Activated naive CD8-positive, alpha-beta T cell treated with anti-CD3 and anti-CD28 coated beads for 36 hours (primary cell): Measurements from ENCODE around the gene SYNGR1. TPM values are rescaled to one million over a fixed set of nuclear protein-coding genes. Genes with fewer than 3 reads are reported as not detected.

Experiments
- DNase-seq: peaks from one replicate; pipeline ENCODE4 v3.0.0; 2021
- H3K27ac Mint-ChIP-seq: one replicate; pipeline ENCODE4 v1.8.0; 2022; ENCODE audit warnings: mild to moderate bottlenecking, moderate library complexity, mixed read lengths
- H3K27me3 Mint-ChIP-seq: one replicate; pipeline ENCODE4 v1.8.0; 2022; ENCODE audit warnings: mild to moderate bottlenecking, mixed read lengths
- H3K36me3 Mint-ChIP-seq: one replicate; pipeline ENCODE4 v1.8.0; 2021; ENCODE audit warnings: mild to moderate bottlenecking, mixed read lengths
- H3K4me1 Mint-ChIP-seq: one replicate; pipeline ENCODE4 v1.8.0; 2021; ENCODE audit warnings: mixed read lengths
- H3K4me3 Mint-ChIP-seq: one replicate; pipeline ENCODE4 v1.8.0; 2022; ENCODE audit warnings: mild to moderate bottlenecking, moderate library complexity, mixed read lengths
- H3K9me3 Mint-ChIP-seq: one replicate; pipeline ENCODE4 v1.8.0; 2022; ENCODE audit warnings: mixed read lengths
- total RNA-seq, 2 experiments: library from RNA; stranded (reverse); gene quantifications; one replicate each; pipeline ENCODE4 v1.2.3, GENCODE V29; 2021

The SYNGR1 gene
- total RNA-seq, 2 experiments from 2014 or later, result 7.4 to 9.3 TPM

DNA sequence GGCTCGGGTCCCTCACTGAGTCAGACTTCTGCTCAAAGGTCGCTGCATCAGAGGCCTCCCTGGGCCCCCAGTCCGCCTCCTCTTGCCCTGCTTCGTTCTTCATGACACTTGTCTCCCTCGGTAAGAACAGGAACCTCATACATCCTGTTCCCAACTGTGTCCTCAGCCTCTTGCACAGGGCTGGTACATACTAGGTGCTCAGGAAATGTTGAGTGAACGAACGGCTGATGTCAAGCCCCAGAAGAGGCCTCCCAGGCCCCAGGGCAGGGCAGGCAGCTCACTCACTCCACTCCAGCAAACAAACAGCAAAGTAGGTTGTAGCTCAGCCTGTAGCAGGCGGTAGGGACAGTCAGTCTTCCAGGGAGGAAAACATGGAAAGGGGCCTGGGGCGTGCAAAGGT is 17.2 kb downstream of the SYNGR1 start:
- Mint-ChIP-seq H3K36me3 (no peaks in the 10 kb centered on the region), H3K4me1 (peaks cover 7% of the 10 kb centered on the region), H3K4me3 (no peak overlapping the region), H3K27me3 (no peaks in the 10 kb centered on the region), H3K27ac (no peak overlapping the region), H3K9me3 (peaks cover 1% of the 10 kb centered on the region)
- DNase-seq, result no peak

- H3K27ac Mint-ChIP-seq, result no peak overlapping the region
- DNase-seq, result no peak
- H3K9me3 Mint-ChIP-seq, result peaks cover 1% of the 10 kb centered on the region
- H3K27me3 Mint-ChIP-seq, result no peaks in the 10 kb centered on the region
- peaks cover 7% of the 10 kb centered on the region for H3K4me1 Mint-ChIP-seq
- H3K36me3 Mint-ChIP-seq, result no peaks in the 10 kb centered on the region
- H3K4me3 Mint-ChIP-seq, result no peak overlapping the region
Observed at GRCh38 chr22:39368461-39368911, 18.7 kb downstream of the SYNGR1 start.

DNA sequence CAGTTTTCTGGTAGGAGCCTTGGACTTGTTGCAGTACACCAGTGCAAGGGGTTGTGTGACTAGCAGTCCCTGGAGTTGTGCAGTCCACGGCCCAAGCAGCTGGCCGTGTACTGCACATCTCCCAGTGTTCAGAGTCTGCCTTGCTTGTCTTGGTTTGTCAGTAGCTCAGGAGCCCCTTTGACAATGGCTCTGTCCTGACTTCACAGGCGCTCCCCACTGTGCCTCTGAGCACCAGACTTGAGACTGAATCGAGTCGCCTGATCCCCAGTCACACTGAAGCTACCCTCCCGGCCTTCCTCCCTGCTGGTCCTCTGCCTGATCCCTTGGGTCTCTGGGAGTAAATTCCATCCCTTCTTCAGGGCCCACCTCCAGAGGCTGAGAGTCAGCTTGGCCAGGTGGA is 19.4 kb downstream of the SYNGR1 start:
- no peaks in the 10 kb centered on the region for H3K27me3 Mint-ChIP-seq
- H3K27ac Mint-ChIP-seq, result no peak overlapping the region
- H3K36me3 Mint-ChIP-seq, result no peaks in the 10 kb centered on the region
- H3K4me3 Mint-ChIP-seq, result no peak overlapping the region
- peaks cover 7% of the 10 kb centered on the region for H3K4me1 Mint-ChIP-seq
- DNase-seq, result no peak
- H3K9me3 Mint-ChIP-seq, result peaks cover 1% of the 10 kb centered on the region

DNA sequence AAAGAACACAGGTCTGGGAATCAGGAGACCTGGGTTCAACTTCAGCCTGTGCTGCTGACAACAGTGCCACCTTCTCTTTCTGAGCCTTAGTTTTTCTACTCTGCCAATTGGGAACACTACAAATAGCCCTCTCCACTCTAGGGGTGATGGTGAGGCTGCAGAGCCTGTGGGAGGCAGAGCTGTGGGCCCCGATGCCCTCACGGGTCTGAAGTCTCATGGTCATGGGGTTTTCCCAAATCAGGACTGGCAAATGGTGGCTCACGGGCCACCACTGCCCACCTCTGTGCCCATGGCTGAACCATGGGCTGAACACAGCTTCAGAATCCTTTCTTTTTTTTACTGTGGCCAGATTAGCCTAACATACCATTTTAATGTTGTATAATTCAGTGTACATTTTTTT is 19.8 kb downstream of the SYNGR1 start:
- Mint-ChIP-seq H3K27ac (no peak overlapping the region), H3K27me3 (no peaks in the 10 kb centered on the region), H3K36me3 (no peaks in the 10 kb centered on the region), H3K4me1 (peaks cover 7% of the 10 kb centered on the region), H3K4me3 (no peak overlapping the region), H3K9me3 (peaks cover 1% of the 10 kb centered on the region)
- no peak for DNase-seq

- no peak for DNase-seq
- no peaks in the 10 kb centered on the region for H3K27me3 Mint-ChIP-seq
- no peak overlapping the region for H3K27ac Mint-ChIP-seq
- peaks cover 1% of the 10 kb centered on the region for H3K9me3 Mint-ChIP-seq
- H3K36me3 Mint-ChIP-seq, result no peaks in the 10 kb centered on the region
- H3K4me3 Mint-ChIP-seq, result no peak overlapping the region
- H3K4me1 Mint-ChIP-seq, result peaks cover 4% of the 10 kb centered on the region
Observed at GRCh38 chr22:39371732-39372131, 21.9 kb downstream of the SYNGR1 start.

DNA sequence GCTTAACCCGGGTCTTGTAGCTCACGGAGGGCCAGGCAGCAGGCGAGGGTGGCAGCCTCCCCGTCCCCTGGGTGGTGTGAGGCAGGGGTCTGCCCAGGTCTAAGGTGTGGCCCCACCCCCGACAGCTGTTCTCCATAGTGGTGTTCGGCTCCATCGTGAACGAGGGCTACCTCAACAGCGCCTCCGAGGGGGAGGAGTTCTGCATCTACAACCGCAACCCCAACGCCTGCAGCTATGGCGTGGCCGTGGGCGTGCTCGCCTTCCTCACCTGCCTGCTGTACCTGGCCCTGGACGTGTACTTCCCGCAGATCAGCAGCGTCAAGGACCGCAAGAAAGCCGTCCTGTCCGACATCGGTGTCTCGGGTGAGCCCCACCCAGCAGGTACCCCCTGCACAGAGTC is 24.4 kb downstream of the SYNGR1 start:
- DNase-seq, result no peak
- no peaks in the 10 kb centered on the region for H3K36me3 Mint-ChIP-seq
- H3K4me1 Mint-ChIP-seq, result no peaks in the 10 kb centered on the region
- H3K4me3 Mint-ChIP-seq, result no peak overlapping the region
- H3K27me3 Mint-ChIP-seq, result no peaks in the 10 kb centered on the region
- H3K9me3 Mint-ChIP-seq, result peaks cover 1% of the 10 kb centered on the region
- no peak overlapping the region for H3K27ac Mint-ChIP-seq

DNA sequence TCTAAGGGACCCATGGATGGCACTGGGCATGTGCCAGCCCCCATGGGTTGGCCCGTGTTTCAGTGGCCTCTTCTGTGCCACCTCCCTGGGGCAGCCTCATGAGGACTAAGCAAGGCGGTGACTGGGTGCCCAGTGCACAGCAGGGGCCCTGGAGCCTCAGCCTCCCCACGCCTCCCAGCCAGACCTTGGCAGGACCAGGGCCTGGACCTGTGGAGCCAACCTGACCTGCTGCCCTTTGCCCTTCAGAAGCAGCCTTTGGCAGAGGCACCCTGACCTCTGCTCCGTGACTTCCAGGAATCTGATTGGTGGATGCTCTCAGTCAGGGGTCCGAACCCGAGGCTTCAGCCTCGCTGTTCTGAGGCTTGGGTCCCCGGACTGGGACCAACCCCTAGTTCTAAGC is 25.0 kb downstream of the SYNGR1 start:
- Mint-ChIP-seq H3K4me1 (no peaks in the 10 kb centered on the region), H3K36me3 (no peaks in the 10 kb centered on the region), H3K27me3 (no peaks in the 10 kb centered on the region), H3K27ac (no peak overlapping the region), H3K9me3 (peaks cover 1% of the 10 kb centered on the region), H3K4me3 (no peak overlapping the region)
- DNase-seq, result no peak

DNA sequence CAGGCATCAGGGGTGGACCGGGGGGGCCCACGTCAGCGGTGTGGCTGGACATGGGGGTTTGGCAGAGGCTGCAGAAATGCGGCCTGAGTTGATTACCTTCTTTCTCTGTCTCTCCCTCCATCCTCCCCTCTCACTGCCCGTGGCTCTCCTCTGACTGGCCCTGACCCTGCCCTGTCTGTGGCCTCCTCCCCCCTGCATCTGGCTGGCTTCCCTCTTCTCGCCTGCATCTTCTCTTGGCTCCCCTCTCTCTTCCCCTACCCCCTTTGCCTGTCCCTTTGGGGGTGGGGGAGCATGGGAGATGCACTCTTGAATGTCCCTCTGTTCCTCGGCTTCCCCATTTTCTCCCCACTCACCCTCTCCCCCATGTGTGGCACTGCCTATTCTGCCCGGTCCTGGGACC is 25.9 kb downstream of the SYNGR1 start:
- DNase-seq, result no peak
- no peaks in the 10 kb centered on the region for H3K36me3 Mint-ChIP-seq
- peaks cover 1% of the 10 kb centered on the region for H3K9me3 Mint-ChIP-seq
- H3K27me3 Mint-ChIP-seq, result no peaks in the 10 kb centered on the region
- H3K4me3 Mint-ChIP-seq, result no peak overlapping the region
- no peak overlapping the region for H3K27ac Mint-ChIP-seq
- H3K4me1 Mint-ChIP-seq, result no peaks in the 10 kb centered on the region

DNA sequence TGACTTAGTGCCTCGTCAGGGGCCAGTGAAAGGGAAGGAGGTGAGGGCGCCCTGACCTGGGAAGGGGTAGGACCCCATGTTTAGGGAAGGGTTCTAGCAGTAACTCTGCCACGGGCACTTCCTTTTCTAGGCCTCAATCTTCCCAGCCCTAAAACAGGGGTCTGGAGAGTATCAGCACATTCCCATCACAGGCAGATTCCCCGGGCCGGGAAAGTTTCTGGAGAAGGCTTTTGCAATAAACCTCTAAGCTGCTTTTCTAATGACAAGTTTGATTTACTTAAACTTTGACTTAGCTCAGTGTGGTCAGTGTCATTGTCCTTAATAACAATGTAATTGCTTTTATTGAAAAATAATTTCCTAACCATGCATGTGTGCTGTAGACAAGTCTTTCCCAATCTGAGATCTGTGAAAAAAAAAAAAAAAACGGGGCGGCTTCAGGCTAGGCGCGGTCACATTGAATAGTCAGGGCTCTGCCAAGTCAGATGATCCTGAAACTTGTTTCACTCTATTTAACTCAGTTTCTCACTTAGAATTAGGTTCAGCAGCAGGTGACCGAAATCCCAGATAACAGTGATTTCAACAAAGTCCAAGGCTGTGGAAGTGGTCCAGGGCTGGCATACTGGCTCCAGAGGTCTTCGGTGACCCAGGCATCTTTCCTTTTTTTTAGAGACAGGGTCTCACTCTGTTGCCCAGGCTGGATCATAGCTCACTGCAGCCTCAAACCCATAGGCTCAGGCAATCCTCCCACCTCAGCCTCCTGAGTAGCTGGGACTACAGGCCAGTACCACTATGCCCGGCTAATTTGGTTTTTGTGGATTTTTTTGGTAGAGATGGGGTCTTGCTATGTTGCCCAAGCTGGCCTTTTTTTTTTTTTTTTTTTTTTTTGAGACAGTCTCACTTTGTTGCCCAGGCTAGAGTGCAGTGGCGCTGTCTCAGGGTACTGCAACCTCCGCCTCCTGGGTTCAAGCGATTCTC is 30.3 kb downstream of the SYNGR1 start:
- H3K4me1 Mint-ChIP-seq, result no peaks in the 10 kb centered on the region
- DNase-seq, result no peak
- H3K4me3 Mint-ChIP-seq, result no peak overlapping the region
- H3K27ac Mint-ChIP-seq, result no peak overlapping the region
- no peaks in the 10 kb centered on the region for H3K27me3 Mint-ChIP-seq
- no peaks in the 10 kb centered on the region for H3K36me3 Mint-ChIP-seq
- no peaks in the 10 kb centered on the region for H3K9me3 Mint-ChIP-seq

GRCh38 chr22:39381009-39381755 is 31.4 kb downstream of the SYNGR1 start:
- Mint-ChIP-seq H3K36me3 (no peaks in the 10 kb centered on the region), H3K4me3 (no peak overlapping the region), H3K27me3 (no peaks in the 10 kb centered on the region), H3K4me1 (no peaks in the 10 kb centered on the region), H3K27ac (no peak overlapping the region), H3K9me3 (no peaks in the 10 kb centered on the region)
- DNase-seq, result no peak

- Mint-ChIP-seq H3K4me3 (no peak overlapping the region), H3K9me3 (no peaks in the 10 kb centered on the region), H3K27ac (no peak overlapping the region), H3K4me1 (peaks cover under 1% of the 10 kb centered on the region), H3K36me3 (peaks cover 1% of the 10 kb centered on the region), H3K27me3 (no peaks in the 10 kb centered on the region)
- DNase-seq, result no peak
Observed at GRCh38 chr22:39381930-39382329, 32.1 kb downstream of the SYNGR1 start.

DNA sequence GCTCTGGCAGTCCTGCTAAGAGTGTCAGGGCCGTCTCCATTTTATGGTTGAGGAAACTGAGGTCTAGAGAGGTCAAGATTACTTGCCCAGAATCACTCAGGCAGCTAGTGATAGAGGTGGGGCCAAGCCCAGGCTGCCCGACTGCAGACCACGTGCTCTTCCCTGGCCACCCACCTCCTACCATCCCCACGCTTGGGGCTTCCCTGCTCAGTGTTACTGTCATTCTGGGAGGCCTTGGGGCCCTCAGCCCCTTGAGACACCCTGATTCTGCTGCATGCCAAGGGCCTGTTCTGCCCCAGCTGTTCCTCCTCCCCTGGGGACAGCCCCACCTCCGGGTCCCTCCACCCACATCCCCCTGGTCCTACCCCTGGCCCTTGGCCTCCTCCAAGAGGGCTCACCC is 32.6 kb downstream of the SYNGR1 start:
- Mint-ChIP-seq H3K36me3 (peaks cover 6% of the 10 kb centered on the region), H3K4me3 (no peak overlapping the region), H3K27me3 (no peaks in the 10 kb centered on the region), H3K9me3 (no peaks in the 10 kb centered on the region), H3K27ac (no peak overlapping the region), H3K4me1 (peaks cover 5% of the 10 kb centered on the region)
- no peak for DNase-seq

- Mint-ChIP-seq H3K27ac (peak overlapping the region; percentile 13), H3K36me3 (peaks cover 6% of the 10 kb centered on the region)
Observed at GRCh38 chr22:39383841-39384625, 34.2 kb downstream of the SYNGR1 start.

DNA sequence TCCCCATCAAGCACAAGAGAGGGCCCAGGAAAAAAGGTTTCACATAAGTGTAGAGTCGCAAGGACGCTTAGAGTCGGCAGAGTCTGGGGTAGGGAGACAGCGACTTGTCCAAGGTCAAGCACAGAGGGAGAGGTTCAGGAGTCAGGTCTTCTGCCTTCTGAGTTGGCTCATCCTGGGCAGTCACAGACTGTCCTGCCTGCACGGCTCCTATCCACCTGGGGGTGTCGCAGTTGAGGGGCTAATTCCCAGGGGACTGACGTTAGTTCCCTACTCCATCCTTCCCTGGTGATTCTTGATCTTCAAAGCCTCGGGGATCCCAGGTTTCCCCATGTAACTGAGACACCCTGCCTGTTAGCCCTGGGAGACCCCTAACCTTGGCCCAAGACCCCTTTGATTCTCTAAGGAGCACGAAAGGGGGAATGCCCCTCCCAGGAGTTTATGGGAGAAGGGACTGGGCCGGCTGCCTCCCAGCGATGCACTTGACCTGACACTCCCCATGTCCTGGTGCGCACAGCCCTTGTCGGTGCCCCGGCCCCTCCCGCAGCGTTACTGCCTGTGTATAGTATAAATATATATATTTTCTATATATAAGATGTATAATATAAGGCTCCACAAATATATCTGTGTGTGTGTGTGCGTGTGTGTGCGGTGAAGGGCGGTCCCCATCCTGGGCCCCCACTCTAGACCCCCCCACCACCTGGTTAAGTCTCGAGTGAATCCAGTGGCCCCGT is 35.1 kb downstream of the SYNGR1 start:
- no peak for DNase-seq
- Mint-ChIP-seq H3K4me1 (peaks cover 21% of the 10 kb centered on the region), H3K36me3 (peaks cover 6% of the 10 kb centered on the region), H3K4me3 (no peak overlapping the region), H3K27me3 (no peaks in the 10 kb centered on the region), H3K9me3 (no peaks in the 10 kb centered on the region), H3K27ac (no peak overlapping the region)

More at GRCh38 chr22:39383841-39384625, 34.2 kb downstream of the SYNGR1 start:
- Mint-ChIP-seq H3K9me3 (no peaks in the 10 kb centered on the region), H3K4me1 (peaks cover 15% of the 10 kb centered on the region), H3K27me3 (no peaks in the 10 kb centered on the region), H3K4me3 (no peak overlapping the region)
- DNase-seq, result no peak
